OCI-LY7 (cell line): ENCODE measurements around the gene FKBP1A. TPM values are rescaled to one million over a fixed set of nuclear protein-coding genes. Genes with fewer than 3 reads are reported as not detected.
A peak's percentile ranks its signal among the peaks of the same experiment; 100 is the strongest.

Source experiments
- BruUV-seq: library from RNA; stranded (reverse); fragments of 400-500 nt; replicated peaks from 2 replicates; lab custom pipeline; 2021; lab: Mats Ljungman, UMichigan
- CTCF ChIA-PET: fragments of 300-600 bp; sonication (Branson Sonifier 250); formaldehyde crosslinking; loops from one replicate; lab custom pipeline; 2022; ENCODE audit warnings: antibody characterized with exemption; ENCODE audit not compliant: unreplicated experiment; lab: Charles Lee
- POLR2A ChIA-PET: fragments of 300-600 bp; sonication (Branson Sonifier 250); formaldehyde crosslinking; loops from one replicate; lab custom pipeline; 2022; ENCODE audit warnings: antibody characterized with exemption; lab: Charles Lee
- DNase-seq: peaks from one replicate; pipeline ENCODE4 v3.0.0-alpha.2; 2015; ENCODE audit warnings: low spot score
- H2AFZ ChIP-seq: fragments of 200-600 bp; sonication (generic), shearing (Covaris generic); 2 replicates; pipeline ENCODE4 v1.6.1; 2014; ENCODE audit warnings: mild to moderate bottlenecking, antibody characterized with exemption, low read length, moderate library complexity
- H3K27ac ChIP-seq: fragments of 200-600 bp; sonication (generic); 2 replicates; pipeline ENCODE4 v1.5.1; 2014; ENCODE audit warnings: mixed run types, low read depth, mild to moderate bottlenecking, moderate library complexity, low read length, inconsistent platforms; ENCODE audit not compliant: poor library complexity, severe bottlenecking
- H3K36me3 ChIP-seq: fragments of 200-600 bp; sonication (generic); 2 replicates; pipeline ENCODE4 v1.6.1; 2014; ENCODE audit warnings: mild to moderate bottlenecking, antibody characterized with exemption, low read length, moderate library complexity, mixed read lengths; ENCODE audit not compliant: insufficient read depth
- H3K4me1 ChIP-seq: fragments of 200-600 bp; sonication (generic); 2 replicates; pipeline ENCODE4 v1.5.1; 2014; ENCODE audit warnings: mild to moderate bottlenecking, low read length; ENCODE audit not compliant: insufficient read depth, poor library complexity, severe bottlenecking
- H3K4me2 ChIP-seq: fragments of 200-600 bp; sonication (generic); 2 replicates; pipeline ENCODE4 v1.6.1; 2014; ENCODE audit warnings: mild to moderate bottlenecking, low read length
- H3K4me3 ChIP-seq: fragments of 200-600 bp; sonication (generic); 2 replicates; pipeline ENCODE4 v1.5.1; 2014; ENCODE audit warnings: mild to moderate bottlenecking, low read depth, low read length; ENCODE audit not compliant: poor library complexity, severe bottlenecking
- H3K79me2 ChIP-seq: fragments of 200-600 bp; sonication (generic); 2 replicates; pipeline ENCODE4 v1.6.1; 2016; ENCODE audit warnings: low read depth, mild to moderate bottlenecking, low read length, moderate library complexity, mixed read lengths; ENCODE audit not compliant: insufficient read depth
- H3K9me2 ChIP-seq: fragments of 200-600 bp; sonication (generic); 2 replicates; pipeline ENCODE4 v1.6.1; 2016; ENCODE audit warnings: mild to moderate bottlenecking, low read length, mixed read lengths; ENCODE audit not compliant: insufficient read depth
- H3K9me3 ChIP-seq: fragments of 200-600 bp; sonication (generic); 2 replicates; pipeline ENCODE4 v1.6.1; 2014; ENCODE audit warnings: mild to moderate bottlenecking, mixed run types, low read length, mixed read lengths
- H4K20me1 ChIP-seq: fragments of 200-600 bp; sonication (generic); 2 replicates; pipeline ENCODE4 v1.6.1; 2014; ENCODE audit warnings: mild to moderate bottlenecking, antibody characterized with exemption, low read length, moderate library complexity, mixed read lengths; ENCODE audit not compliant: insufficient read depth
- EZH2phosphoT487 ChIP-seq: fragments of 200-600 bp; sonication (generic); IDR thresholded peaks from 2 replicates; pipeline ENCODE4 v1.6.1; 2018; ENCODE audit warnings: low read depth, borderline replicate concordance, mild to moderate bottlenecking, mixed run types, antibody characterized with exemption, low read length, moderate library complexity, mixed read lengths
- intact Hi-C: fragments of 100-400 bp; cut with micrococcal nuclease; formaldehyde crosslinking; loops from one replicate; pipeline ENCODE4 v1.10.0; 2022; ENCODE audit not compliant: unreplicated experiment
- total RNA-seq, 2 experiments: library from RNA; depleted of rRNA in 1 of 2; stranded (reverse); fragments of >200 nt in 1 of 2; shearing (Covaris generic) in 1 of 2; gene quantifications; 2 replicates each; pipeline ENCODE4 v1.2.3, GENCODE V29; 2014 to 2022
- TF ChIP-seq, protein P1 (sequence below): fragments of 200-600 bp; sonication (generic); conservative IDR thresholded peaks from 2 replicates; pipeline ENCODE4 v1.5.1; 2014; ENCODE audit warnings: mild to moderate bottlenecking, antibody characterized with exemption, low read length, moderate library complexity, mixed read lengths

FKBP1A gene
- total RNA-seq, 2 experiments from 2014 or later = 99.0 to 218 TPM

DNA sequence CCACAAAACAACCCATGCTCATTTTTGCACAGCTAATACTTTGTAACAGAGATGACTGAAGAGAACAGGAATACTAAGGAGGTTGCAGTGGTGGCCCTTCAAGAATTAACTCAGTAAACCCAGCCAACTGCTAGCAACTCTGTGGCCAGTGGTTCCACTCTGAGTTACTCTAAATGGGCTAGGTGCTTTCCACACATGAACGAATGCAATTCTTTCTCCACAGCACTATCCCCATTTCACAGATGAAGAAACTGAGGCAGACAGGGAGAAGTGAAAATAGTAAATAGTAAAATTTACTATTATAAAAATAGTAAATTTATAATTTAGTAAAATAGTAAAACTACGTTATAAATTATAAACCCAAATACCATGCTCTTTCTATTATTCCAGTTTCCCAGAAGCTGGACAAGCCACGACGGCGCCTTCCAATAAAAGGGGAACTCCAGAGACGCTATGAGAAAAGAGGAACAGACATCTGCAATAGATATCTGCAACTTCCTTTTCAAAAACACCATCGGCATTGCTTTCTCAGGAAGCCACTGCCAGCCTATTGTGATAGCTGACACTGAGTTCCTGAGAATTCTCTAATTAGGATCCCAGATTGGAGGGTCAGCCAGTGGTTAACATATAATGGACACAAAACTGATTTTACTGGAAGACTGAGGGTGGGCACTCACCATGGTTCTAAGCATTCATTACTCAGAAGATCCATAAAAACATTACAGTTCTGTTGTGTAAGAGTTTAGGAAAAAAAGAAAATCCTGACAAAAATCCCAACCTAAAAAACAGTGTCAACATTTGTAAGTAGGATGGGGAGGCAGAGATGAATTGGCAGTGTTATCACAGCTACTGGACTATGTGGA, 16.2 kb downstream of the FKBP1A start:
- DNase-seq = peak; percentile 29
- H4K20me1 ChIP-seq = peaks cover 66% of the 10 kb centered on the region

DNA sequence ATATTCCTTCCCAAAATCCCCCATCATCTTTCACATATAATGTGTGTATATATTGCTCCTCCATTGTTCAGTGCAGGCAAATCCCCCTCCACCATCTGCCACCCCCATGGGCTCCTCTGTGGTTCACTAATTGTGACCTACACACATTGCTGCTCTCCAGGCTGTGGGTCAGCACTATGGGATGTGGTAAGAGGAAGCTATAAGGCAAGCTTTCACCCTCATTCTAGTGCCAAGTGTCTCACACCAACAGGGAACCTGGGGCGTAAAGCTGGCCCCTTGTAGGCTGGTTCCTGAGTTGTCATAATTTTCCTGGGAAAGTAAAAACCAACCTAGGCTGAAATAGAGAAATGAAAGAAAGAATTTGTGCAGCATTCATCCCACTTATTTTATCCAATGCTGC, 16.8 kb downstream of the FKBP1A start:
- Histone ChIP-seq H3K4me3 (no peak overlapping the region), H3K4me2 (no peak overlapping the region), H3K36me3 (peaks cover 61% of the 10 kb centered on the region), H2AFZ (no peak overlapping the region), H3K9me2 (no peaks in the 10 kb centered on the region), H4K20me1 (peaks cover 60% of the 10 kb centered on the region), H3K9me3 (no peaks in the 10 kb centered on the region), H3K27ac (no peak overlapping the region), H3K4me1 (peaks cover 23% of the 10 kb centered on the region), H3K79me2 (peaks cover 59% of the 10 kb centered on the region)
- DNase-seq = no peak
- intact Hi-C loops = no loop called here
- POLR2A ChIA-PET = no interaction called here
- CTCF ChIA-PET = no interaction called here
- BruUV-seq = no TSS peak
- no peak for TF ChIP-seq EZH2phosphoT487
- TF ChIP-seq, protein P1, sequence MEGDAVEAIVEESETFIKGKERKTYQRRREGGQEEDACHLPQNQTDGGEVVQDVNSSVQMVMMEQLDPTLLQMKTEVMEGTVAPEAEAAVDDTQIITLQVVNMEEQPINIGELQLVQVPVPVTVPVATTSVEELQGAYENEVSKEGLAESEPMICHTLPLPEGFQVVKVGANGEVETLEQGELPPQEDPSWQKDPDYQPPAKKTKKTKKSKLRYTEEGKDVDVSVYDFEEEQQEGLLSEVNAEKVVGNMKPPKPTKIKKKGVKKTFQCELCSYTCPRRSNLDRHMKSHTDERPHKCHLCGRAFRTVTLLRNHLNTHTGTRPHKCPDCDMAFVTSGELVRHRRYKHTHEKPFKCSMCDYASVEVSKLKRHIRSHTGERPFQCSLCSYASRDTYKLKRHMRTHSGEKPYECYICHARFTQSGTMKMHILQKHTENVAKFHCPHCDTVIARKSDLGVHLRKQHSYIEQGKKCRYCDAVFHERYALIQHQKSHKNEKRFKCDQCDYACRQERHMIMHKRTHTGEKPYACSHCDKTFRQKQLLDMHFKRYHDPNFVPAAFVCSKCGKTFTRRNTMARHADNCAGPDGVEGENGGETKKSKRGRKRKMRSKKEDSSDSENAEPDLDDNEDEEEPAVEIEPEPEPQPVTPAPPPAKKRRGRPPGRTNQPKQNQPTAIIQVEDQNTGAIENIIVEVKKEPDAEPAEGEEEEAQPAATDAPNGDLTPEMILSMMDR = no peak

More for the DNA sequence above, 16.2 kb downstream of the FKBP1A start:
- no peaks in the 10 kb centered on the region for H3K9me3 ChIP-seq
- H3K4me1 ChIP-seq = peaks cover 23% of the 10 kb centered on the region
- H2AFZ ChIP-seq = no peak overlapping the region
- H3K4me2 ChIP-seq = peak overlapping the region; percentile 55
- ChIA-PET POLR2A (interaction anchor here (0.9 kb wide), 1 partner anchor 880 kb away, joined by 5 read pairs; no protein-coding TSS in a partner anchor), CTCF (no interaction called here)
- TF ChIP-seq, protein P1 = no peak
- TF ChIP-seq EZH2phosphoT487 = no peak
- no TSS peak for BruUV-seq
- H3K9me2 ChIP-seq = no peaks in the 10 kb centered on the region
- H3K36me3 ChIP-seq = peaks cover 54% of the 10 kb centered on the region
- no peak overlapping the region for H3K27ac ChIP-seq
- H3K4me3 ChIP-seq = no peak overlapping the region
- peaks cover 66% of the 10 kb centered on the region for H3K79me2 ChIP-seq
- intact Hi-C loops = no loop called here

DNA sequence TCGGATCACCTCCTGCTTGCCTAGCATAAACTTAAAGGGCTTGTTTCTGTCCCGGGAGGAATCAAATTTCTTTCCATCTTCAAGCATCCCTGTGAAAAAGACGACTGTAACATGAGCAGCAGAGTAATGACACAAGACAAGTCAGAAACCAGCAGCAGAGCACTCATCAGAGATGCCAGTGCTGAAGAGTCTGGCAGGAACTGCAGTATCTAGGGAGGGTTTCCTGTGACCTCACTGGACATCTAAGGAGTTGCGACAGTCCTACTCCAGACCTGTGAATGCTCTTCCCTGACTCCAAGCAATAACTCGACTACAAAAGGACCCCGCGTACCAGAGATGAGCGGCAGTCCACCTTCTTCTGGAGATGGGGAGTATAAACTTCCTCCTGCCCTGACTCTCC, 17.3 kb downstream of the FKBP1A start:
- Histone ChIP-seq H3K9me3 (no peaks in the 10 kb centered on the region), H2AFZ (no peak overlapping the region), H3K36me3 (peaks cover 66% of the 10 kb centered on the region), H3K4me1 (peaks cover 23% of the 10 kb centered on the region), H4K20me1 (peaks cover 55% of the 10 kb centered on the region), H3K9me2 (no peaks in the 10 kb centered on the region), H3K79me2 (peaks cover 54% of the 10 kb centered on the region), H3K4me2 (no peak overlapping the region), H3K27ac (no peak overlapping the region), H3K4me3 (no peak overlapping the region)
- no peak for DNase-seq
- ChIA-PET POLR2A (no interaction called here), CTCF (no interaction called here)
- BruUV-seq = no TSS peak
- intact Hi-C loops = no loop called here
- TF ChIP-seq, protein P1 = no peak
- TF ChIP-seq EZH2phosphoT487 = no peak
